ENCODE results near the gene NEDD4.

GRCh38 chr15:56042031-56042430 lies 48.6 kb upstream of the NEDD4 start:
- TF ChIP-seq TAF1 (IDR thresholded peaks at IDR 0.05; ENCODE audit: borderline replicate concordance, low read depth, low read length) (no peak), CTCF (IDR thresholded peaks at IDR 0.05) (no peak), EP300 (IDR thresholded peaks at IDR 0.05; ENCODE audit: borderline replicate concordance in 1 of 2, low read depth in 1 of 2, low read length in 1 of 2) (no peak), RAD21 (IDR thresholded peaks at IDR 0.05; ENCODE audit: low read length) (no peak), NFIC (IDR thresholded peaks at IDR 0.05; ENCODE audit: borderline replicate concordance) (no peak), FOXJ3 (CRISPR knock-in tag; IDR thresholded peaks at IDR 0.05) (no peak)
